Kidney (tissue), 14 donors: ENCODE measurements around the gene XKR8. TPM values are rescaled to one million over a fixed set of nuclear protein-coding genes. Genes with fewer than 3 reads are reported as not detected.

ENCODE experiments used
- DNase-seq, 5 donors: peaks; one replicate each; pipeline ENCODE4 v3.0.0-alpha.2; 2013 to 2020
- FAIRE-seq: peaks from 2 replicates; lab custom pipeline; 2012; peaks lifted over from hg19 to GRCh38; lab: Jason Lieb, UNC
- H3K27ac ChIP-seq, 2 donors: one replicate each; pipeline ENCODE4 v1.7.0; 2013; ENCODE audit warnings: low read depth in 2 of 2, low read length in 2 of 2, inconsistent platforms in 1 of 2
- H3K27me3 ChIP-seq: one replicate; pipeline ENCODE4 v1.7.1; 2013; ENCODE audit warnings: low read length, inconsistent platforms; ENCODE audit not compliant: control insufficient read depth, insufficient read depth
- H3K36me3 ChIP-seq, 3 donors: one replicate each; pipeline versions ENCODE4 v1.7.0 to v1.7.1; 2013; ENCODE audit warnings: low read length in 3 of 3, control low read depth in 1 of 3, inconsistent platforms in 1 of 3; ENCODE audit not compliant: insufficient read depth in 3 of 3, control insufficient read depth in 2 of 3
- H3K4me1 ChIP-seq, 3 donors: one replicate each; pipeline versions ENCODE4 v1.7.0 to v1.7.1; 2013; ENCODE audit warnings: low read length in 3 of 3, inconsistent platforms in 1 of 3, low read depth in 1 of 3; ENCODE audit not compliant: control insufficient read depth in 2 of 3, insufficient read depth in 2 of 3
- H3K4me3 ChIP-seq, 3 donors: one replicate each; pipeline versions ENCODE4 v1.7.0 to v1.8.1; 2013; ENCODE audit warnings: low read length in 3 of 3, control low read depth in 1 of 3, inconsistent platforms in 1 of 3
- H3K9ac ChIP-seq, 3 donors: one replicate each; pipeline versions ENCODE4 v1.7.0 to v1.7.1; 2013; ENCODE audit warnings: low read length in 3 of 3, control low read depth in 1 of 3, inconsistent platforms in 1 of 3
- H3K9me3 ChIP-seq, 3 donors: one replicate each; pipeline versions ENCODE4 v1.7.0 to v1.7.1; 2013; ENCODE audit warnings: low read length in 3 of 3, control low read depth in 1 of 3, inconsistent platforms in 1 of 3; ENCODE audit not compliant: control insufficient read depth in 2 of 3, insufficient read depth in 1 of 3
- intact Hi-C: fragments of 100-400 bp; cut with DNase I; formaldehyde crosslinking; loops from one replicate; pipeline ENCODE4 v1.11.1; 2022
- polyA plus RNA-seq: library from polyadenylated mRNA; stranded (reverse); fragments of 350-450 nt; fragmentation: Illumina TruSeq; extraction: RNeasy Lipid Tissue Mini Kit (QIAGEN cat#74804); gene quantifications from one replicate; pipeline ENCODE4 v1.2.3, GENCODE V29; 2014; ENCODE audit warnings: low read depth, low replicate concordance; ENCODE audit not compliant: insufficient read depth
- total RNA-seq: library from RNA; stranded (reverse); fragmentation: NEBNext Ultra II Directional; extraction: Animal tissue kit (Norgen Biotek cat#: 25700); gene quantifications from one replicate; pipeline ENCODE4 v1.2.1, GENCODE V29; 2021
- TF ChIP-seq, protein P1 (sequence below): IDR thresholded peaks from 3 replicates; pipeline ENCODE4 v1.5.1; 2012; ENCODE audit warnings: mild to moderate bottlenecking, moderate library complexity, borderline replicate concordance; ENCODE audit not compliant: insufficient read depth; ENCODE audit errors: extremely low read depth
- donor health status: control.
- donor health status: control.
- donor health status: control.
- donor health status: control.
- donor health status: control.
- donor health status: DM: yes; HTN: yes; CAD: no.
- donor health status: Normal renal cell carcinoma (clear cell type).

XKR8 gene
- total and polyA plus RNA-seq, 2 donors from 2014 or later = 8.2 to 9.1 TPM

DNA sequence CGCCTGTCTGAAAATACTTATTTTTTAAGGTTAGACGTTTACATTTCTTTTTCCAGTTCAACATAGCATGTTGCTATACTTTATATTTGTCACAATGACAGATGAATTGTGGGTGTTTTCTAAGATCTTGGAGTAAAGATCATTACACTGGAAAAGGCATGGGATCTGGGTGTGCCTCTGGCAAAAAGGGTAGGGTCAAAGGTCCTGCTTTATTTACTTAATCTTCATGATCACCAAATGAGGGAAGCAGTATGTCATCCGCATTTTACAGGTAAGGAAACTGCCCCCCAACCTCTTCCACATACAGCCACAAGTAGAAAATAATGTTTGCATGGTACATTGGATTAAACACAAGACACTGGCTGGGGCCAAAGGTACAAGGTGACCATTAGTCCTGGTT lies 37.5 kb upstream of the XKR8 start:
- Histone ChIP-seq H3K36me3 (no peaks in the 10 kb centered on the region), H3K4me1 (no peaks in the 10 kb centered on the region), H3K27me3 (no peaks in the 10 kb centered on the region), H3K27ac (no peak overlapping the region), H3K9ac (no peak overlapping the region), H3K4me3 (no peak overlapping the region), H3K9me3 (no peaks in the 10 kb centered on the region)
- DNase-seq (no peak), FAIRE-seq (no peak)
- intact Hi-C loops = no loop called here
- TF ChIP-seq, protein P1, sequence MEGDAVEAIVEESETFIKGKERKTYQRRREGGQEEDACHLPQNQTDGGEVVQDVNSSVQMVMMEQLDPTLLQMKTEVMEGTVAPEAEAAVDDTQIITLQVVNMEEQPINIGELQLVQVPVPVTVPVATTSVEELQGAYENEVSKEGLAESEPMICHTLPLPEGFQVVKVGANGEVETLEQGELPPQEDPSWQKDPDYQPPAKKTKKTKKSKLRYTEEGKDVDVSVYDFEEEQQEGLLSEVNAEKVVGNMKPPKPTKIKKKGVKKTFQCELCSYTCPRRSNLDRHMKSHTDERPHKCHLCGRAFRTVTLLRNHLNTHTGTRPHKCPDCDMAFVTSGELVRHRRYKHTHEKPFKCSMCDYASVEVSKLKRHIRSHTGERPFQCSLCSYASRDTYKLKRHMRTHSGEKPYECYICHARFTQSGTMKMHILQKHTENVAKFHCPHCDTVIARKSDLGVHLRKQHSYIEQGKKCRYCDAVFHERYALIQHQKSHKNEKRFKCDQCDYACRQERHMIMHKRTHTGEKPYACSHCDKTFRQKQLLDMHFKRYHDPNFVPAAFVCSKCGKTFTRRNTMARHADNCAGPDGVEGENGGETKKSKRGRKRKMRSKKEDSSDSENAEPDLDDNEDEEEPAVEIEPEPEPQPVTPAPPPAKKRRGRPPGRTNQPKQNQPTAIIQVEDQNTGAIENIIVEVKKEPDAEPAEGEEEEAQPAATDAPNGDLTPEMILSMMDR = no peak

DNA sequence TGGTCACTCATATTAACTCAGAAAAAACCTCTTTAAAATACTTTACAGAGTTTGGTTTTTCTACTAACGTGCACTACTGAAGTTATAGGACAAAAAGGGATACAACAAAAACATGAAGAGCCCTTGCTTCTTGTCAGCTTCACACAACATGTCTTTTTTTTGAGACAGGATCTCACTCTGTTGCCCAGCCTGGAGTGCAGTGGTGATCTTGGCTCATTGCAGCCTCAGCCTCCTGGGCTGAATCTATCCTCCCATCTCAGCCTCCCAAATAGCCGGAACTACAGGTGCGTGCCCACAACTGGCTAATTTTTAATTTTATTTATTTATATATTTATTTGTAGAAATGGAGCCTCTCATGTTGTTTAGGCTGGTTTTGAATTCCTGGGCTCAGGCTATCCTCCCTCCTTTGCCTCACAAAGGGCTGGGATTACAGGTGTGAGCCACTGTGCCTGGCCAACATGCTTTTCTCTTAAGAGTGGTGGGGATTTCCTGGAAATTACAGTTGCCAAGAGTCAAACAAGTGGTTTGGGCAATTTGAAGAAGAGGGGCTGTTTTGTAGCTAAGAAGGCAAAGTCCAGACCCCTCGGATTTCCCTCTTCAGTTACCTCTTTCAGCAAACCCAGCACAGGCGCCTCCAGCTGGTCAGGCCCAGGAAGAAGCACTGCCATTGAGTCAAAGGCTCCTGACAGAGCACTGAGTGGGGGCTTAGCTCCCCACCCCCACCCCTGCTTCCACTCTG lies 31.4 kb upstream of the XKR8 start:
- DNase-seq = peak in 1 of 5 donors; percentile 29
- Histone ChIP-seq H3K9me3 (no peaks in the 10 kb centered on the region), H3K4me3 (no peak overlapping the region), H3K27ac (no peak overlapping the region), H3K9ac (no peak overlapping the region), H3K36me3 (no peaks in the 10 kb centered on the region), H3K27me3 (no peaks in the 10 kb centered on the region), H3K4me1 (no peaks in the 10 kb centered on the region)
- intact Hi-C loops = no loop called here
- no peak for FAIRE-seq
- TF ChIP-seq, protein P1 = no peak

DNA sequence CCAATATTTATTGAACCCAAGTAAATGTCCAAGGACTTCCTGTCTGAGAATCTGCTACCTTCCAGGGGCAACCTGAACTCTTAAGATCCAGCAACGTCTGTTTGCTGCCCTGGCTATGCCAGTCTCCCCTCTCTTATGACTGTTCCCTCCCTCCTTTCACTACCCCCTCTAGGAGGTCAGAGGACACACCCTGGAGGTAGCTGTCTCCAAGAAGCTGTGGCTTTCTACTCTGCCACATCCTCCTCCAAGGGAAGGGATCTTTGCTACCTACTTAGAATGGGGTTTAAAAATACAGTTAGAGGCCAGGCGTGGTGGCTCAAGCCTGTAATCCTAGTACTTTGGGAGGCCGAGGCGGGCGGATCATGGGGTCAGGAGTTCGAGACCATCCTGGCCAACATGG lies 28.6 kb upstream of the XKR8 start:
- TF ChIP-seq, protein P1 = no peak
- DNase-seq (no peak), FAIRE-seq (no peak)

More for the DNA sequence above, 28.6 kb upstream of the XKR8 start:
- Histone ChIP-seq H3K4me3 (no peak overlapping the region), H3K36me3 (no peaks in the 10 kb centered on the region), H3K9ac (no peak overlapping the region), H3K4me1 (peaks cover 0 to 6% (median 0%) of the 10 kb centered on the region in 3 donors), H3K27me3 (no peaks in the 10 kb centered on the region), H3K27ac (no peak overlapping the region), H3K9me3 (no peaks in the 10 kb centered on the region)
- intact Hi-C loops = no loop called here
